Activated effector memory CD4-positive, alpha-beta T cell treated with Interleukin-2 at 50 U/mL for 16 hours (primary cell): Measurements from ENCODE around the gene CHSY3.

Experiments
- DNase-seq: peaks from one replicate; pipeline ENCODE4 v3.0.0-alpha.2; 2020

CHSY3 gene

GRCh38 chr5:130032807-130033206 lies 128.5 kb downstream of the CHSY3 start:
- DNase-seq, result no peak

GRCh38 chr5:130034566-130035210 lies 130.4 kb downstream of the CHSY3 start:
- DNase-seq, result no peak

- DNase-seq, result no peak
Observed at GRCh38 chr5:130035388-130035787, 131.1 kb downstream of the CHSY3 start.

- no peak for DNase-seq
Observed at GRCh38 chr5:130037905-130038304, 133.6 kb downstream of the CHSY3 start.

GRCh38 chr5:130043834-130044233 lies 139.6 kb downstream of the CHSY3 start:
- DNase-seq, result no peak

GRCh38 chr5:130045334-130045733 lies 141.1 kb downstream of the CHSY3 start:
- no peak for DNase-seq

- DNase-seq, result no peak
Observed at GRCh38 chr5:130050585-130050984, 146.3 kb downstream of the CHSY3 start.

GRCh38 chr5:130052752-130053151 lies 148.5 kb downstream of the CHSY3 start:
- DNase-seq, result no peak

GRCh38 chr5:130055572-130055971 lies 151.3 kb downstream of the CHSY3 start:
- no peak for DNase-seq

GRCh38 chr5:130061746-130062145 lies 157.5 kb downstream of the CHSY3 start:
- DNase-seq, result no peak

- DNase-seq, result no peak
Observed at GRCh38 chr5:130063603-130064002, 159.3 kb downstream of the CHSY3 start.

- no peak for DNase-seq
Observed at GRCh38 chr5:130064484-130064883, 160.2 kb downstream of the CHSY3 start.

GRCh38 chr5:130065617-130066016 lies 161.4 kb downstream of the CHSY3 start:
- DNase-seq, result no peak

GRCh38 chr5:130066644-130067043 lies 162.4 kb downstream of the CHSY3 start:
- no peak for DNase-seq

- no peak for DNase-seq
Observed at GRCh38 chr5:130067364-130067763, 163.1 kb downstream of the CHSY3 start.

GRCh38 chr5:130068101-130068500 lies 163.8 kb downstream of the CHSY3 start:
- DNase-seq, result no peak

- DNase-seq, result no peak
Observed at GRCh38 chr5:130068988-130069387, 164.7 kb downstream of the CHSY3 start.

- DNase-seq, result no peak
Observed at GRCh38 chr5:130074820-130075219, 170.6 kb downstream of the CHSY3 start.

GRCh38 chr5:130077007-130077406 lies 172.7 kb downstream of the CHSY3 start:
- DNase-seq, result no peak

- DNase-seq, result no peak
Observed at GRCh38 chr5:130078661-130079060, 174.4 kb downstream of the CHSY3 start.

- DNase-seq, result no peak
Observed at GRCh38 chr5:130090569-130091270, 186.5 kb downstream of the CHSY3 start.

GRCh38 chr5:130092991-130093390 lies 188.7 kb downstream of the CHSY3 start:
- no peak for DNase-seq

GRCh38 chr5:130096483-130096882 lies 192.2 kb downstream of the CHSY3 start:
- DNase-seq, result no peak

GRCh38 chr5:130099008-130099407 lies 194.7 kb downstream of the CHSY3 start:
- DNase-seq, result no peak

- DNase-seq, result no peak
Observed at GRCh38 chr5:130102375-130102774, 198.1 kb downstream of the CHSY3 start.
